IMR-90 (cell line): ENCODE measurements around the gene ADAMTS6. TPM values are rescaled to one million over a fixed set of nuclear protein-coding genes. Genes with fewer than 3 reads are reported as not detected.
A peak's percentile ranks its signal among the peaks of the same experiment; 100 is the strongest.

Experiments
- ATAC-seq: fragments of 200-7000 bp; cut with Tn5 transposase; 2 replicates; pipeline ENCODE4 v1.9.1; 2020; ENCODE audit warnings: low read depth, mild to moderate bottlenecking, moderate library complexity
- BruUV-seq: library from RNA; stranded (reverse); fragments of 400-500 nt; replicated peaks from 2 replicates; lab custom pipeline; 2021; lab: Mats Ljungman, UMichigan
- CTCF ChIA-PET: fragments of 300-600 bp; formaldehyde crosslinking; extraction: SDS; loops from one replicate; lab custom pipeline; 2021; ENCODE audit warnings: antibody characterized with exemption; lab: Yijun Ruan, JAX
- POLR2A ChIA-PET: fragments of 300-600 bp; sonication (Branson Sonifier 250); formaldehyde crosslinking; loops from one replicate; lab custom pipeline; 2022; ENCODE audit warnings: antibody characterized with exemption; ENCODE audit not compliant: unreplicated experiment; lab: Charles Lee
- DNase-seq: peaks from one replicate; pipeline ENCODE4 v3.0.0; 2013
- H2AFZ ChIP-seq: replicated peaks from 2 replicates; pipeline ENCODE3; 2013; ENCODE audit warnings: low read length, mild to moderate bottlenecking; ENCODE audit not compliant: poor library complexity
- H2AK5ac ChIP-seq: 2 replicates; pipeline ENCODE4 v1.6.1; 2013; ENCODE audit warnings: low read depth, low read length, inconsistent platforms
- H2AK9ac ChIP-seq: replicated peaks from 2 replicates; pipeline ENCODE3; 2013; ENCODE audit warnings: mild to moderate bottlenecking, low read depth, low read length, moderate library complexity; ENCODE audit not compliant: poor library complexity
- H2BK120ac ChIP-seq: 2 replicates; pipeline ENCODE4 v1.6.1; 2013; ENCODE audit warnings: low read depth, low read length, inconsistent platforms
- H2BK15ac ChIP-seq: 3 replicates; pipeline ENCODE4 v1.6.1; 2013; ENCODE audit warnings: low read depth, low read length, inconsistent platforms
- H2BK20ac ChIP-seq: 2 replicates; pipeline ENCODE4 v1.6.1; 2013; ENCODE audit warnings: low read depth, mild to moderate bottlenecking, inconsistent platforms, low read length, moderate library complexity
- H2BK5ac ChIP-seq: 2 replicates; pipeline ENCODE4 v1.6.1; 2013; ENCODE audit warnings: mild to moderate bottlenecking, low read depth, low read length, inconsistent platforms; ENCODE audit not compliant: poor library complexity, severe bottlenecking
- H3K14ac ChIP-seq: replicated peaks from 2 replicates; pipeline ENCODE4 v1.6.1; 2013; ENCODE audit warnings: low read depth, low read length, inconsistent platforms
- H3K18ac ChIP-seq: 2 replicates; pipeline ENCODE4 v1.6.1; 2013; ENCODE audit warnings: low read depth, low read length, control low read depth
- H3K23ac ChIP-seq: 2 replicates; pipeline ENCODE4 v1.6.1; 2013; ENCODE audit warnings: low read depth, low read length, inconsistent platforms
- H3K27ac ChIP-seq: 2 replicates; pipeline ENCODE4 v1.5.1; 2013; ENCODE audit warnings: mild to moderate bottlenecking, control low read depth, low read length; ENCODE audit not compliant: insufficient read depth
- H3K27me3 ChIP-seq: 2 replicates; pipeline ENCODE4 v1.6.1; 2013; ENCODE audit warnings: low read length; ENCODE audit not compliant: control insufficient read depth, insufficient read depth
- H3K36me3 ChIP-seq: 2 replicates; pipeline ENCODE4 v1.6.1; 2013; ENCODE audit warnings: low read length, mixed read lengths; ENCODE audit not compliant: control insufficient read depth, insufficient read depth
- H3K4ac ChIP-seq: 2 replicates; pipeline ENCODE4 v1.6.1; 2013; ENCODE audit warnings: low read depth, low read length, inconsistent platforms
- H3K4me1 ChIP-seq: 2 replicates; pipeline ENCODE4 v1.6.1; 2013; ENCODE audit warnings: low read length, mixed read lengths; ENCODE audit not compliant: control insufficient read depth, insufficient read depth
- H3K4me2 ChIP-seq: 2 replicates; pipeline ENCODE4 v1.6.1; 2013; ENCODE audit warnings: low read depth, mild to moderate bottlenecking, control low read depth, low read length, moderate library complexity
- H3K4me3 ChIP-seq: 2 replicates; pipeline ENCODE4 v1.5.1; 2013; ENCODE audit warnings: low read depth, mild to moderate bottlenecking, control low read depth, low read length, moderate library complexity; ENCODE audit not compliant: insufficient read depth
- H3K56ac ChIP-seq: 2 replicates; pipeline ENCODE4 v1.6.1; 2013; ENCODE audit warnings: low read length, inconsistent platforms; ENCODE audit not compliant: insufficient read depth; ENCODE audit errors: extremely low read depth
- H3K79me1 ChIP-seq, 2 experiments: 2 replicates each; pipeline ENCODE4 v1.6.1; 2013; ENCODE audit warnings: low read length in 2 of 2, inconsistent platforms in 1 of 2, low read depth in 1 of 2
- H3K9ac ChIP-seq: 2 replicates; pipeline ENCODE4 v1.6.1; 2013; ENCODE audit warnings: low read depth, low read length, control low read depth
- H3K9me1 ChIP-seq: 2 replicates; pipeline ENCODE4 v1.6.1; 2013; ENCODE audit warnings: low read length, inconsistent platforms; ENCODE audit not compliant: insufficient read depth
- H3K9me3 ChIP-seq: 2 replicates; pipeline ENCODE4 v1.6.1; 2013; ENCODE audit warnings: low read length; ENCODE audit not compliant: control insufficient read depth, insufficient read depth
- H4K20me1 ChIP-seq: 2 replicates; pipeline ENCODE4 v1.6.1; 2013; ENCODE audit warnings: low read length, inconsistent platforms; ENCODE audit not compliant: insufficient read depth
- H4K5ac ChIP-seq: 2 replicates; pipeline ENCODE4 v1.6.1; 2013; ENCODE audit warnings: mild to moderate bottlenecking, low read depth, low read length, control low read depth
- H4K8ac ChIP-seq, 2 experiments: 2 replicates each; pipeline ENCODE4 v1.6.1; 2013; ENCODE audit warnings: low read depth in 2 of 2, low read length in 2 of 2, control low read depth in 1 of 2, inconsistent platforms in 1 of 2
- H4K91ac ChIP-seq: 2 replicates; pipeline ENCODE4 v1.6.1; 2013; ENCODE audit warnings: low read depth, low read length, inconsistent platforms; ENCODE audit not compliant: insufficient read depth
- BHLHE40 ChIP-seq: fragments of 150-350 bp; IDR thresholded peaks from 2 replicates; pipeline ENCODE4 v1.6.1; 2016; ENCODE audit warnings: mild to moderate bottlenecking, low read depth, low read length
- CEBPB ChIP-seq: IDR thresholded peaks from 2 replicates; pipeline ENCODE4 v1.6.1; 2012; ENCODE audit warnings: low read depth, low read length, improper control_type of control experiment
- MAFK ChIP-seq: IDR thresholded peaks from 2 replicates; pipeline ENCODE4 v1.6.1; 2012; ENCODE audit warnings: low read depth, low read length, improper control_type of control experiment
- MAZ ChIP-seq: IDR thresholded peaks from 2 replicates; pipeline ENCODE4 v1.6.1; 2012; ENCODE audit warnings: low read depth, mild to moderate bottlenecking, low read length, improper control_type of control experiment, moderate library complexity, borderline replicate concordance
- NFE2L2 ChIP-seq: fragments of 150-350 bp; IDR thresholded peaks from 2 replicates; pipeline ENCODE4 v1.6.1; 2016; ENCODE audit warnings: low read depth, mild to moderate bottlenecking, low read length
- POLR2A ChIP-seq: IDR thresholded peaks from 2 replicates; pipeline ENCODE4 v1.6.1; 2012; ENCODE audit warnings: mild to moderate bottlenecking, low read depth, low read length
- RCOR1 ChIP-seq: IDR thresholded peaks from 2 replicates; pipeline ENCODE4 v1.6.1; 2012; ENCODE audit warnings: mild to moderate bottlenecking, low read length, improper control_type of control experiment; ENCODE audit not compliant: insufficient replicate concordance
- RFX5 ChIP-seq: IDR thresholded peaks from 2 replicates; pipeline ENCODE4 v1.8.0; 2012; ENCODE audit warnings: low read depth, mild to moderate bottlenecking, low read length, moderate library complexity
- SMC3 ChIP-seq: fragments of 150-350 bp; IDR thresholded peaks from 2 replicates; pipeline ENCODE4 v1.6.1; 2016; ENCODE audit warnings: low read depth, mild to moderate bottlenecking, antibody characterized with exemption, low read length, moderate library complexity
- WGBS, 2 experiments: methylation state at CpG; one replicate each; pipeline versions ENCODE4 v1.1.5 to v1.1.7; 2013; ENCODE audit warnings: missing lambda C conversion rate in 2 of 2; ENCODE audit not compliant: insufficient read length in 1 of 2; ENCODE audit errors: extremely low coverage in 2 of 2; 5-methylcytosine and 5-hydroxymethylcytosine counted together
- dilution Hi-C: fragments of 300-500 bp; cut with HindIII; formaldehyde crosslinking; loops from one replicate; pipeline ENCODE4 v1.14.3; 2018; ENCODE audit warnings: low sequenced_read_pairs; ENCODE audit not compliant: unreplicated experiment
- in situ Hi-C: fragments of 300-500 bp; cut with MboI; formaldehyde crosslinking; loops from 3 replicates; pipeline ENCODE4 v1.14.3; 2019; ENCODE audit warnings: low sequenced_read_pairs, inconsistent platforms, mixed read lengths
- intact Hi-C: fragments of 100-400 bp; cut with micrococcal nuclease; formaldehyde crosslinking; loops from 2 replicates; pipeline ENCODE4 v1.10.0; 2022
- polyA plus RNA-seq, 3 experiments: library from polyadenylated mRNA; depleted of rRNA; stranded (reverse); fragments of >200 nt; gene quantifications; 2 replicates each; pipeline ENCODE4 v1.2.3, GENCODE V29; 2012; ENCODE audit warnings: low replicate concordance in 1 of 3
- total RNA-seq: library from RNA; depleted of rRNA; stranded (reverse); fragments of >200 nt; gene quantifications from 2 replicates; pipeline ENCODE4 v1.2.3, GENCODE V29; 2012
- TF ChIP-seq, protein P1 (sequence below): fragments of 150-350 bp; IDR thresholded peaks from 2 replicates; pipeline ENCODE4 v1.6.1; 2017; ENCODE audit warnings: mild to moderate bottlenecking, antibody characterized with exemption, low read length, low read depth
- TF ChIP-seq, protein P2 (sequence below): fragments of 150-350 bp; IDR thresholded peaks from 2 replicates; pipeline ENCODE4 v1.6.1; 2016; ENCODE audit warnings: low read depth, mild to moderate bottlenecking, low read length, moderate library complexity, borderline replicate concordance
- TF ChIP-seq, protein P3 (sequence below): conservative IDR thresholded peaks from 2 replicates; pipeline ENCODE4 v1.5.1; 2012; ENCODE audit warnings: mild to moderate bottlenecking, low read depth, low read length, improper control_type of control experiment

ADAMTS6 gene
- total and polyA plus RNA-seq, 2 of the 4 experiments (the other 2 are of a cell fraction), result 23.9 to 173 TPM

DNA sequence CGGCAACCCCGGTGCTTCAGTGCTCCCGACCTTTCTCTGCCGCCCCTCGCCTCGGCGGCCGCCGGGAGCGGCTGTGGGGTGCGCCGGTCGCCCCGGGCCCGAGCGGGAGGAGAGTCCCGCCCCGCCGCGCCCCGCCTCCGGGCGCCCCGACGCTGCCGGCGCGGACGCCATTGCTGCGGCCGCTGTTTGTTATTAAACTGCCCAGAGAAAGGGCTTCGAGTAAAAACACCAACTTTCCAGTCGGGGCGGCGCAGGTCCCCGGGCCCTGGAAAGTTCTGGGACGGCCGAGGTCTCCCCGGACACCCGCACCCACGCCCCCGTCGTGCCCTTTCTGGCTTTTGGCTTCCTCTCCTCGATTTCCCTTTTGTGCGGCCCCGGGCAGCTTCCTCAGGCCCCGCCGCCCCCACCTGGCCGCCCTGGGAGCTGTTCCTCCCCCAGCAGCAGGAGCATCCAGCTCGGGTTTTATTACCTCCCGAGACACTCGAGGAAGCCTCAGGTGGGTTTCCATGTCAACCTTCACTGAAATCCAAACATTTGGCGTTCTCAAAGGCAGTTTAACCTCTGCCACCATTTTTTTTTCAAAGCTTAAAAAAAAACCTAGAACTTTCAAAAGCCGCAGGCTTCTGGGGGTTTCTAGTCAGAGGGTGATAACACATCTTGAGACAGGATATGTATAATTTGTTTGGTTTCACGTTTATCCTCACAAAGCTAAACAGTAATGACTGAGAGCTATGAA is 378.6 kb downstream of the ADAMTS6 start:
- Histone ChIP-seq H2AK9ac (peak overlapping the region; percentile 86), H2BK5ac (peak overlapping the region; percentile 98), H3K36me3 (no peaks in the 10 kb centered on the region), H3K56ac (peak overlapping the region; percentile 77), H2BK20ac (peak overlapping the region; percentile 98), H2BK15ac (peak overlapping the region; percentile 90; the same call in 2 of the 3 replicates), H3K14ac (peak overlapping the region; percentile 95), H3K79me1 (no peaks in the 10 kb centered on the region; a peak in 1 of 4 replicates), H3K4ac (peak overlapping the region; percentile 94), H3K23ac (peak overlapping the region; percentile 94), H4K20me1 (no peaks in the 10 kb centered on the region), H3K27ac (peak overlapping the region; percentile 91), H3K9ac (peak overlapping the region; percentile 66), H2AFZ (peak overlapping the region; percentile 91), H3K9me3 (no peaks in the 10 kb centered on the region), H2AK5ac (peak overlapping the region; percentile 84), H3K4me1 (peaks cover 18% of the 10 kb centered on the region), H3K4me3 (peak overlapping the region; percentile 21; the same call in 1 of the 2 replicates), H3K18ac (peak overlapping the region; percentile 83), H2BK120ac (peak overlapping the region; percentile 98), H3K27me3 (no peaks in the 10 kb centered on the region), H3K9me1 (peaks cover 13% of the 10 kb centered on the region), H4K5ac (peak overlapping the region; percentile 90), H4K8ac (peak overlapping the region; percentile 92 to 97), H3K4me2 (peak overlapping the region; percentile 14; the same call in 1 of the 2 replicates), H4K91ac (peak overlapping the region; percentile 98)
- BruUV-seq, result no TSS peak
- TF ChIP-seq MAZ (no peak), BHLHE40 (no peak), POLR2A (no peak), SMC3 (no peak), RFX5 (no peak), CEBPB (no peak), NFE2L2 (no peak), MAFK (no peak), RCOR1 (no peak)
- TF ChIP-seq, protein P1, sequence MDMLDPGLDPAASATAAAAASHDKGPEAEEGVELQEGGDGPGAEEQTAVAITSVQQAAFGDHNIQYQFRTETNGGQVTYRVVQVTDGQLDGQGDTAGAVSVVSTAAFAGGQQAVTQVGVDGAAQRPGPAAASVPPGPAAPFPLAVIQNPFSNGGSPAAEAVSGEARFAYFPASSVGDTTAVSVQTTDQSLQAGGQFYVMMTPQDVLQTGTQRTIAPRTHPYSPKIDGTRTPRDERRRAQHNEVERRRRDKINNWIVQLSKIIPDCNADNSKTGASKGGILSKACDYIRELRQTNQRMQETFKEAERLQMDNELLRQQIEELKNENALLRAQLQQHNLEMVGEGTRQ, result no peak
- TF ChIP-seq, protein P2, sequence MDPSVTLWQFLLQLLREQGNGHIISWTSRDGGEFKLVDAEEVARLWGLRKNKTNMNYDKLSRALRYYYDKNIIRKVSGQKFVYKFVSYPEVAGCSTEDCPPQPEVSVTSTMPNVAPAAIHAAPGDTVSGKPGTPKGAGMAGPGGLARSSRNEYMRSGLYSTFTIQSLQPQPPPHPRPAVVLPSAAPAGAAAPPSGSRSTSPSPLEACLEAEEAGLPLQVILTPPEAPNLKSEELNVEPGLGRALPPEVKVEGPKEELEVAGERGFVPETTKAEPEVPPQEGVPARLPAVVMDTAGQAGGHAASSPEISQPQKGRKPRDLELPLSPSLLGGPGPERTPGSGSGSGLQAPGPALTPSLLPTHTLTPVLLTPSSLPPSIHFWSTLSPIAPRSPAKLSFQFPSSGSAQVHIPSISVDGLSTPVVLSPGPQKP, result no peak
- TF ChIP-seq, protein P3, sequence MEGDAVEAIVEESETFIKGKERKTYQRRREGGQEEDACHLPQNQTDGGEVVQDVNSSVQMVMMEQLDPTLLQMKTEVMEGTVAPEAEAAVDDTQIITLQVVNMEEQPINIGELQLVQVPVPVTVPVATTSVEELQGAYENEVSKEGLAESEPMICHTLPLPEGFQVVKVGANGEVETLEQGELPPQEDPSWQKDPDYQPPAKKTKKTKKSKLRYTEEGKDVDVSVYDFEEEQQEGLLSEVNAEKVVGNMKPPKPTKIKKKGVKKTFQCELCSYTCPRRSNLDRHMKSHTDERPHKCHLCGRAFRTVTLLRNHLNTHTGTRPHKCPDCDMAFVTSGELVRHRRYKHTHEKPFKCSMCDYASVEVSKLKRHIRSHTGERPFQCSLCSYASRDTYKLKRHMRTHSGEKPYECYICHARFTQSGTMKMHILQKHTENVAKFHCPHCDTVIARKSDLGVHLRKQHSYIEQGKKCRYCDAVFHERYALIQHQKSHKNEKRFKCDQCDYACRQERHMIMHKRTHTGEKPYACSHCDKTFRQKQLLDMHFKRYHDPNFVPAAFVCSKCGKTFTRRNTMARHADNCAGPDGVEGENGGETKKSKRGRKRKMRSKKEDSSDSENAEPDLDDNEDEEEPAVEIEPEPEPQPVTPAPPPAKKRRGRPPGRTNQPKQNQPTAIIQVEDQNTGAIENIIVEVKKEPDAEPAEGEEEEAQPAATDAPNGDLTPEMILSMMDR, result no peak
- in situ Hi-C loops, result loop anchor here (10.0 kb wide), 1 partner anchor 382 kb away; the partner anchor contains the start of gene ADAMTS6
- intact Hi-C loops, result no loop called here
- dilution Hi-C loops, result no loop called here
- DNase-seq (peak; percentile 15), ATAC-seq (peak; percentile 18)
- 9% methylated on average over 42 of the region's 55 CpGs; no CpG with 5 or more reads in 1 of the 2 experiments for WGBS, 2 experiments
- CTCF ChIA-PET, result interaction anchor here (0.7 to 1.2 kb wide), 5 partner anchors 12 to 292 kb away, joined by 3 to 4 read pairs (median 3); no protein-coding TSS in a partner anchor
- POLR2A ChIA-PET, result no interaction called here
